Measurements from ENCODE around the gene SLC12A2.

The SLC12A2 gene

DNA sequence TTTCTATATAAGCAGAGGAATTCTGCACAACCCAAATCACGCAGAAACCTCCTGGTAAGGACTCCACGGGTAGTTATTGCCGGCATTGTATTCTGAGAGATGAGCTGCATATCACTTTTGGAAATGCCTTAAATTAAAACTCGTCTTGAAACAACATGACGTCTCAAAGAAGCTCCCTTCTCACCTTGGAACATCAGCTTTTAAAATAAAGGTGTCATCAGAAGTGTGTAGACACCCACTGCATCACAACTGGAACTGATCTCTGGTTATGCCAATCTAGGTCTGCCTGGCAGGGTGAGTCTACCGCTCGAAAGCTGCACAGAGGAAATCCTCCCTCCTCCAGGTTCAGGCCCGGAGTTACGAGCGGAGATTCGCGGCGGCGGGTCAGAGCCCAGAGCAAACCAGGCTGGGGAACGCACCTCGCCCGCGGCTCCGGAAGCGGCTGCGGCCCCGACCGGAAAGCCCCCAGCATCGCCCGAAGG is 974 bp upstream of the SLC12A2 start:
- ChIA-PET CTCF (no interaction called here), POLR2A (interaction anchor here (0.6 to 1.7 kb wide), 12 partner anchors 11 to 205 kb away, joined by 3 to 5 read pairs (median 3); no protein-coding TSS in a partner anchor)
- DNase-seq (ENCODE audit: extremely low spot score) = no peak
- TF ChIP-seq CTBP1 (IDR thresholded peaks at IDR 0.05; ENCODE audit: borderline replicate concordance) (no peak), L3MBTL2 (conservative IDR thresholded peaks at IDR 0.05) (no peak), FOXA1 (IDR thresholded peaks at IDR 0.05) (no peak), HDGF (IDR thresholded peaks at IDR 0.05; ENCODE audit: borderline replicate concordance) (no peak), BHLHE40 (IDR thresholded peaks at IDR 0.05; ENCODE audit: borderline replicate concordance) (no peak), SUZ12 (IDR thresholded peaks at IDR 0.05) (no peak), TARDBP (IDR thresholded peaks at IDR 0.05) (no peak)
- TF ChIP-seq, protein P1, sequence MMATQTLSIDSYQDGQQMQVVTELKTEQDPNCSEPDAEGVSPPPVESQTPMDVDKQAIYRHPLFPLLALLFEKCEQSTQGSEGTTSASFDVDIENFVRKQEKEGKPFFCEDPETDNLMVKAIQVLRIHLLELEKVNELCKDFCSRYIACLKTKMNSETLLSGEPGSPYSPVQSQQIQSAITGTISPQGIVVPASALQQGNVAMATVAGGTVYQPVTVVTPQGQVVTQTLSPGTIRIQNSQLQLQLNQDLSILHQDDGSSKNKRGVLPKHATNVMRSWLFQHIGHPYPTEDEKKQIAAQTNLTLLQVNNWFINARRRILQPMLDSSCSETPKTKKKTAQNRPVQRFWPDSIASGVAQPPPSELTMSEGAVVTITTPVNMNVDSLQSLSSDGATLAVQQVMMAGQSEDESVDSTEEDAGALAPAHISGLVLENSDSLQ (IDR thresholded peaks at IDR 0.05) = no peak

DNA sequence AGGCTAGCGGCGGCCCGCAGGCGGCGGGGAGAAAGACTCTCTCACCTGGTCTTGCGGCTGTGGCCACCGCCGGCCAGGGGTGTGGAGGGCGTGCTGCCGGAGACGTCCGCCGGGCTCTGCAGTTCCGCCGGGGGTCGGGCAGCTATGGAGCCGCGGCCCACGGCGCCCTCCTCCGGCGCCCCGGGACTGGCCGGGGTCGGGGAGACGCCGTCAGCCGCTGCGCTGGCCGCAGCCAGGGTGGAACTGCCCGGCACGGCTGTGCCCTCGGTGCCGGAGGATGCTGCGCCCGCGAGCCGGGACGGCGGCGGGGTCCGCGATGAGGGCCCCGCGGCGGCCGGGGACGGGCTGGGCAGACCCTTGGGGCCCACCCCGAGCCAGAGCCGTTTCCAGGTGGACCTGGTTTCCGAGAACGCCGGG is 253 bp downstream of the SLC12A2 start:
- TF ChIP-seq CTBP1 (IDR thresholded peaks at IDR 0.05; ENCODE audit: borderline replicate concordance) = no peak
- TF ChIP-seq L3MBTL2 (conservative IDR thresholded peaks at IDR 0.05) = no peak
- TF ChIP-seq FOXK2 (IDR thresholded peaks at IDR 0.05) = no peak
- no peak for TF ChIP-seq NFRKB (IDR thresholded peaks at IDR 0.05)
- CTCF ChIA-PET = interaction anchor here (1.1 to 1.3 kb wide), 2 partner anchors 185 to 218 kb away, joined by 3 read pairs; no protein-coding TSS in a partner anchor
- POLR2A ChIA-PET = interaction anchor here (1.0 to 1.7 kb wide), 3 partner anchors 16 to 206 kb away, joined by 3 to 4 read pairs (median 3); no protein-coding TSS in a partner anchor
- no peak for DNase-seq (ENCODE audit: extremely low spot score)

DNA sequence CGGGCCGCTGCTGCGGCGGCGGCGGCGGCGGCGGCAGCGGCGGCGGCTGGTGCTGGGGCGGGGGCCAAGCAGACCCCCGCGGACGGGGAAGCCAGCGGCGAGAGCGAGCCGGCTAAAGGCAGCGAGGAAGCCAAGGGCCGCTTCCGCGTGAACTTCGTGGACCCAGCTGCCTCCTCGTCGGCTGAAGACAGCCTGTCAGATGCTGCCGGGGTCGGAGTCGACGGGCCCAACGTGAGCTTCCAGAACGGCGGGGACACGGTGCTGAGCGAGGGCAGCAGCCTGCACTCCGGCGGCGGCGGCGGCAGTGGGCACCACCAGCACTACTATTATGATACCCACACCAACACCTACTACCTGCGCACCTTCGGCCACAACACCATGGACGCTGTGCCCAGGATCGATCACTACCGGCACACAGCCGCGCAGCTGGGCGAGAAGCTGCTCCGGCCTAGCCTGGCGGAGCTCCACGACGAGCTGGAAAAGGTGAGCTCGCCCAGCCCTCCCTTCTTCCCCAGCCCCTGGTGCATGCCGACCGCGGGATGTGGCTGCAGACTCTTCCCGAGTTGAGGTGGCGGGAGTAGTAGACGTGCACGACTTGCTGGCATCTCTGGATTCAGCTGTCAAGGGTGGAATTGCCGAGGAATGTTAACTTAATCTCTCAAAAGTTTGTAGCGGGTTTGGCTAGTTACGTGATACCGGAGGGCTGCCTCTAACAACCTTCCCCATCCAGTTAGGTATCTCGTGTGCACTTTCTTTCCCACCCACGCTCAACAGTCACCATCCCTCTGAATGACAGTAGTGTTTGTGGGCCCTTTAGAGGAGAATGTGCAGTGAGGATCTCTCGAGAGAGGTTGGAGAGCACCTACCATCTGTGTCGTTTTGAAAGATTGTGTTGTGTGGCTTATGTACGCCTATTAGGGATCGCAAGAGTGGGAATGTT is 932 bp downstream of the SLC12A2 start:
- ChIA-PET POLR2A (interaction anchor here (1.0 to 1.1 kb wide), 3 partner anchors 133 to 1010 kb away, joined by 3 to 4 read pairs (median 3); partner anchors contain the start of gene ISOC1), CTCF (interaction anchor here (1.1 to 1.3 kb wide), 2 partner anchors 186 to 218 kb away, joined by 3 read pairs; no protein-coding TSS in a partner anchor)
- TF ChIP-seq L3MBTL2 (conservative IDR thresholded peaks at IDR 0.05) (0 out of 2 replicates have a peak, but pooled peaks have one; percentile 10), LEF1 (IDR thresholded peaks at IDR 0.05; ENCODE audit: borderline replicate concordance) (no peak)
- DNase-seq (ENCODE audit: extremely low spot score) = peak; percentile 30

DNA sequence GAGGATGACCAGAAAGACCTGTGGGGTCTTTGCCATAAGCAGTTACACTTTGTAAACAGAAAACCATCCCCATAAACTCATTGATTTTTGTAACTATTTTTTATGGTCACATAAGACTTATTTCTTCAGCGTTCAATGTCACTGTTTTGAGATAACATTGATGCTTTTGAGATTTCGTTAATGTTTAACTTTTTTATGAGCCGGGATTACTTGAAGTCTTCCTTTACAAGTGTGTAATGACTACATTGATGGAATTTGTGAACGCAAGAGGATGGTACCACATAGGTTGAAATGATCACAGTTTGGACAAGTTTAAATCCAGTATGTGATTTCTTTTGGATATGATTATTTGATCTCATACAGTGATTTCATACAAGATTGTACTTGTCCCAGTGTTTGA is 1.8 kb downstream of the SLC12A2 start:
- no peak for TF ChIP-seq LEF1 (IDR thresholded peaks at IDR 0.05; ENCODE audit: borderline replicate concordance)
- TF ChIP-seq, protein P1 (IDR thresholded peaks at IDR 0.05) = no peak
- TF ChIP-seq HDGF (IDR thresholded peaks at IDR 0.05; ENCODE audit: borderline replicate concordance) = no peak
- no peak for TF ChIP-seq CTBP1 (IDR thresholded peaks at IDR 0.05; ENCODE audit: borderline replicate concordance)
- no peak for TF ChIP-seq L3MBTL2 (conservative IDR thresholded peaks at IDR 0.05)
- TF ChIP-seq NFRKB (IDR thresholded peaks at IDR 0.05) = no peak
- TF ChIP-seq FOXK2 (IDR thresholded peaks at IDR 0.05) = no peak
- no peak for TF ChIP-seq ELF4 (IDR thresholded peaks at IDR 0.05)
- TF ChIP-seq ARNT (IDR thresholded peaks at IDR 0.05) = no peak
- TF ChIP-seq FOXA1 (IDR thresholded peaks at IDR 0.05) = no peak
- no peak for TF ChIP-seq TARDBP (IDR thresholded peaks at IDR 0.05)
- no peak for TF ChIP-seq SUZ12 (IDR thresholded peaks at IDR 0.05)
- no peak for TF ChIP-seq FOXM1 (IDR thresholded peaks at IDR 0.05; ENCODE audit: borderline replicate concordance)
- no peak for TF ChIP-seq BHLHE40 (IDR thresholded peaks at IDR 0.05; ENCODE audit: borderline replicate concordance)
- no peak for TF ChIP-seq ZNF384 (IDR thresholded peaks at IDR 0.05)
- DNase-seq (ENCODE audit: extremely low spot score) = no peak
- POLR2A ChIA-PET = interaction anchor here (1.1 kb wide), 1 partner anchor 1009 kb away, joined by 3 read pairs; the partner anchor contains the start of gene ISOC1
- CTCF ChIA-PET = interaction anchor here (0.6 kb wide), 1 partner anchor 452 kb away, joined by 3 read pairs; no protein-coding TSS in a partner anchor

DNA sequence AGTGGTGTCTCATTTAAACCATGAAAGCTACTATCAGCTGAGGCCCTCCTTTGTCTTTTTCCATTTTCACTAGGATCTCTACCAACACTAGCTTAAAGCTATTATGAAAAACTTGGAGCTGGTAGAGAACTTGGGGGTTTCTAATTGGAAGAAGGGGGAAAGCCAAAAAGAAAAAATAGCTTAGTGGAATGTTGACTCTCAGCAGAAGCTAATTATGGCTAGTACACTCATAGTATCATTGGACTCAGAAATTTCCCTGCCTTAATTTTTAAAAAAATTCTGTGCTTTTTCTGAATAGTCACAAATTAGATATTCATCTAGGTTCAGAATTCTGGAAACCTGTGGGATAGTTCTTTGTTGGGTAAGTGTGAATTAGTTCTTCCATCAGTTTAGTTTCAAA is 8.0 kb downstream of the SLC12A2 start:
- DNase-seq (ENCODE audit: extremely low spot score) = no peak
- POLR2A ChIA-PET = no interaction called here
- TF ChIP-seq SP1 (IDR thresholded peaks at IDR 0.05) (no peak), L3MBTL2 (conservative IDR thresholded peaks at IDR 0.05) (no peak), SUZ12 (IDR thresholded peaks at IDR 0.05) (no peak), FOXK2 (IDR thresholded peaks at IDR 0.05) (no peak), FOXM1 (IDR thresholded peaks at IDR 0.05; ENCODE audit: borderline replicate concordance) (no peak), TARDBP (IDR thresholded peaks at IDR 0.05) (no peak), FOXA1 (IDR thresholded peaks at IDR 0.05) (no peak), CTBP1 (IDR thresholded peaks at IDR 0.05; ENCODE audit: borderline replicate concordance) (no peak), ELF4 (IDR thresholded peaks at IDR 0.05) (no peak), LEF1 (IDR thresholded peaks at IDR 0.05; ENCODE audit: borderline replicate concordance) (no peak), ARNT (IDR thresholded peaks at IDR 0.05) (no peak), NFRKB (IDR thresholded peaks at IDR 0.05) (no peak)
- TF ChIP-seq, protein P1 (IDR thresholded peaks at IDR 0.05) = no peak
- CTCF ChIA-PET = interaction anchor here (0.6 kb wide), 1 partner anchor 14 kb away, joined by 3 read pairs; no protein-coding TSS in a partner anchor

DNA sequence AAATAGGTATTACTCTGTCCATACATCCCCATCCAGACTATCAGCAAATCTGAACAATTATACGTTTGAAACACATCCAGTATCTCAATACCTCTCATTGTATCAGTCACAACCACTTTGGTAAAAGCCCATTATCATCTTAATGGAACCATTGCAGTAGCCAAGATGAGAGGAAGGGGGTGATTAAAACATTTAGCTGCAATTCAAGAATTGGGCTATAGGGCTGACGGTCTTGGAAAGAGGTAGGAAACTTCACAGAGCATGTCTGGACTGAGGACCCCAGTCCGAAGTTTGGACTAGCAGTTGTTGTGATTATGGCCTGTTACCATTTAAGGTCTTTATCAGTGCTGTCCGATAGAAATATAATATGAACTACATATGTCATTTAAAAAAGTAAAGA is 8.6 kb downstream of the SLC12A2 start:
- DNase-seq (ENCODE audit: extremely low spot score) = no peak
- TF ChIP-seq ARNT (IDR thresholded peaks at IDR 0.05) (no peak), LEF1 (IDR thresholded peaks at IDR 0.05; ENCODE audit: borderline replicate concordance) (no peak), SP1 (IDR thresholded peaks at IDR 0.05) (no peak), BHLHE40 (IDR thresholded peaks at IDR 0.05; ENCODE audit: borderline replicate concordance) (no peak), FOXA1 (IDR thresholded peaks at IDR 0.05) (no peak), CTBP1 (IDR thresholded peaks at IDR 0.05; ENCODE audit: borderline replicate concordance) (no peak), SUZ12 (IDR thresholded peaks at IDR 0.05) (no peak), ELF4 (IDR thresholded peaks at IDR 0.05) (no peak), FOXK2 (IDR thresholded peaks at IDR 0.05) (no peak), NFRKB (IDR thresholded peaks at IDR 0.05) (no peak), ZNF384 (IDR thresholded peaks at IDR 0.05) (no peak), FOXM1 (IDR thresholded peaks at IDR 0.05; ENCODE audit: borderline replicate concordance) (no peak)
- POLR2A ChIA-PET = no interaction called here
- CTCF ChIA-PET = interaction anchor here (0.6 to 0.7 kb wide), 2 partner anchors 14 to 590 kb away, joined by 3 read pairs; no protein-coding TSS in a partner anchor
